ENCODE results near the gene TRMT11. TPM values are rescaled to one million over a fixed set of nuclear protein-coding genes. Genes with fewer than 3 reads are reported as not detected.

Gene TRMT11
- total and polyA plus RNA-seq, 9 of the 15 experiments (the other 6 are each of a cell fraction or from before 2014, with no cell fraction given): 38.8 to 88.0 (median 59.8) TPM

GRCh38 chr6:125974214-125974866 lies 12.0 kb upstream of the TRMT11 start (continued):
- TF ChIP-seq ETS1 (conservative IDR thresholded peaks at IDR 0.05; ENCODE audit: control insufficient read depth, low read depth, low read length): no peak
- no peak for TF ChIP-seq ZNF780A (CRISPR knock-in tag; IDR thresholded peaks at IDR 0.05)
- TF ChIP-seq ZNF23 (CRISPR knock-in tag; IDR thresholded peaks at IDR 0.05): no peak
- TF ChIP-seq ZNF507 (tag; conservative IDR thresholded peaks at IDR 0.05): no peak
- no peak for TF ChIP-seq TCF15 (CRISPR knock-in tag; IDR thresholded peaks at IDR 0.05)
- TF ChIP-seq, protein P1, sequence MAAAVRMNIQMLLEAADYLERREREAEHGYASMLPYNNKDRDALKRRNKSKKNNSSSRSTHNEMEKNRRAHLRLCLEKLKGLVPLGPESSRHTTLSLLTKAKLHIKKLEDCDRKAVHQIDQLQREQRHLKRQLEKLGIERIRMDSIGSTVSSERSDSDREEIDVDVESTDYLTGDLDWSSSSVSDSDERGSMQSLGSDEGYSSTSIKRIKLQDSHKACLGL (CRISPR knock-in tag; IDR thresholded peaks at IDR 0.05; ENCODE audit: borderline replicate concordance, poor library complexity, severe bottlenecking): no peak
- no peak for TF ChIP-seq RBM34 (IDR thresholded peaks at IDR 0.05; ENCODE audit: borderline replicate concordance, insufficient read depth, low read length)
- no peak for TF ChIP-seq E2F3 (CRISPR knock-in tag; IDR thresholded peaks at IDR 0.05)
- peak; percentile 74 for TF ChIP-seq CEBPB (tag; IDR thresholded peaks at IDR 0.05)
- TF ChIP-seq ZNF551 (CRISPR knock-in tag; IDR thresholded peaks at IDR 0.05): no peak
- TF ChIP-seq TRIM24 (IDR thresholded peaks at IDR 0.05): peak in 1 of 2 experiments; percentile 65; a peak in 1 of 4 replicates
- peak; percentile 45 to 80 (median 50); a peak in 5 of 6 replicates for TF ChIP-seq CTCF (IDR thresholded peaks at IDR 0.05 in 2 of 3, conservative IDR thresholded peaks at IDR 0.05 in 1 of 3; ENCODE audit: insufficient read depth in 2 of 3, low read depth in 1 of 3, low read length in 3 of 3)
- no peak for TF ChIP-seq RBFOX2 (IDR thresholded peaks at IDR 0.05; ENCODE audit: low read depth, low read length)
- TF ChIP-seq ZFP36 (IDR thresholded peaks at IDR 0.05; ENCODE audit: low read depth, low read length, partially characterized antibody): no peak
- no peak for TF ChIP-seq CEBPG (CRISPR knock-in tag; IDR thresholded peaks at IDR 0.05)
- peak; percentile 71 to 87 for TF ChIP-seq CEBPG (tag; conservative IDR thresholded peaks at IDR 0.05 in 1 of 2, IDR thresholded peaks at IDR 0.05 in 1 of 2)
- no peak for TF ChIP-seq KAT8 (IDR thresholded peaks at IDR 0.05; ENCODE audit: low read depth)
- no peak for TF ChIP-seq ZNF3 (CRISPR knock-in tag; IDR thresholded peaks at IDR 0.05)
- TF ChIP-seq SMC3 (conservative IDR thresholded peaks at IDR 0.05; ENCODE audit: insufficient read depth, low read depth, low read length): peak; percentile 40; the same call in 1 of the 2 replicates
- no peak for TF ChIP-seq CBX5 (IDR thresholded peaks at IDR 0.05; ENCODE audit: borderline replicate concordance, low read depth)

Measured in K562 (cell line).